ENCODE data around the gene MAST4. TPM values are rescaled to one million over a fixed set of nuclear protein-coding genes. Genes with fewer than 3 reads are reported as not detected.
A peak's percentile ranks its signal among the peaks of the same experiment; 100 is the strongest.

Gene MAST4
- total RNA-seq, 1 donor from 2014 or later: 11.3 TPM

GRCh38 chr5:67052034-67052433 is 455.8 kb downstream of the MAST4 start:
- peaks cover 5% of the 10 kb centered on the region for H3K4me1 Mint-ChIP-seq (ENCODE audit: low read depth)
- TF ChIP-seq, protein P1, sequence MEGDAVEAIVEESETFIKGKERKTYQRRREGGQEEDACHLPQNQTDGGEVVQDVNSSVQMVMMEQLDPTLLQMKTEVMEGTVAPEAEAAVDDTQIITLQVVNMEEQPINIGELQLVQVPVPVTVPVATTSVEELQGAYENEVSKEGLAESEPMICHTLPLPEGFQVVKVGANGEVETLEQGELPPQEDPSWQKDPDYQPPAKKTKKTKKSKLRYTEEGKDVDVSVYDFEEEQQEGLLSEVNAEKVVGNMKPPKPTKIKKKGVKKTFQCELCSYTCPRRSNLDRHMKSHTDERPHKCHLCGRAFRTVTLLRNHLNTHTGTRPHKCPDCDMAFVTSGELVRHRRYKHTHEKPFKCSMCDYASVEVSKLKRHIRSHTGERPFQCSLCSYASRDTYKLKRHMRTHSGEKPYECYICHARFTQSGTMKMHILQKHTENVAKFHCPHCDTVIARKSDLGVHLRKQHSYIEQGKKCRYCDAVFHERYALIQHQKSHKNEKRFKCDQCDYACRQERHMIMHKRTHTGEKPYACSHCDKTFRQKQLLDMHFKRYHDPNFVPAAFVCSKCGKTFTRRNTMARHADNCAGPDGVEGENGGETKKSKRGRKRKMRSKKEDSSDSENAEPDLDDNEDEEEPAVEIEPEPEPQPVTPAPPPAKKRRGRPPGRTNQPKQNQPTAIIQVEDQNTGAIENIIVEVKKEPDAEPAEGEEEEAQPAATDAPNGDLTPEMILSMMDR (IDR thresholded peaks at IDR 0.05): no peak
- H3K27ac Mint-ChIP-seq (ENCODE audit: unreplicated experiment): no peak overlapping the region
- no peaks in the 10 kb centered on the region for H3K9me3 Mint-ChIP-seq (ENCODE audit: low read depth)
- H3K27me3 Mint-ChIP-seq (ENCODE audit: low read depth): no peaks in the 10 kb centered on the region
- H3K4me3 Mint-ChIP-seq (ENCODE audit: unreplicated experiment): no peak overlapping the region
- peaks cover 5% of the 10 kb centered on the region for H3K36me3 Mint-ChIP-seq (ENCODE audit: low read depth)
- no peak for DNase-seq (ENCODE audit: low spot score)

DNA sequence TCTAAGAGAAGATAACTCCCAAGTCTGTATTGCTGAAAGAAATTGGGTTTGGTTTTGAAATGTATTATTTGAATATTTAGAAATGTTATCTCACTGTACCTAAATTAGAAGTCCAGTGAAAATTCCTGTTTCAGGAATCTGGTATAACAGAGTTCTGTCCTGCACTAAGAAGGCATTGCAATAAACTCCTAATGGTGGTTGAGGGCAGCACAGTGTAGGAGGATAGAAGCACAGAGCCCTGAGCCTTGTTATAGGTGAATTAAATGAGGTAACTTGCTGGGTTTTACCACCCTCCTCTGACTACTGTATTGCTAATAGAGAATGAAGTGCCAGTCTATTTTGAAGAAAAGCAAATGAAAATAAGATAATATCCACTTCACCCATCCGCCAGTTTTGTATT is 457.0 kb downstream of the MAST4 start:
- H3K27ac Mint-ChIP-seq (ENCODE audit: unreplicated experiment): no peak overlapping the region
- H3K9me3 Mint-ChIP-seq (ENCODE audit: low read depth): no peaks in the 10 kb centered on the region
- DNase-seq (ENCODE audit: low spot score): no peak
- H3K36me3 Mint-ChIP-seq (ENCODE audit: low read depth): peaks cover 5% of the 10 kb centered on the region
- H3K4me1 Mint-ChIP-seq (ENCODE audit: low read depth): no peaks in the 10 kb centered on the region
- H3K4me3 Mint-ChIP-seq (ENCODE audit: unreplicated experiment): no peak overlapping the region
- H3K27me3 Mint-ChIP-seq (ENCODE audit: low read depth): no peaks in the 10 kb centered on the region
- TF ChIP-seq, protein P1 (IDR thresholded peaks at IDR 0.05): no peak

GRCh38 chr5:67058998-67059743 is 463.0 kb downstream of the MAST4 start:
- Mint-ChIP-seq H3K4me3 (ENCODE audit: unreplicated experiment) (peak overlapping the region; percentile 43), H3K36me3 (ENCODE audit: low read depth) (peaks cover 8% of the 10 kb centered on the region), H3K27me3 (ENCODE audit: low read depth) (no peaks in the 10 kb centered on the region), H3K4me1 (ENCODE audit: low read depth) (peaks cover 29% of the 10 kb centered on the region), H3K9me3 (ENCODE audit: low read depth) (peaks cover 5% of the 10 kb centered on the region), H3K27ac (ENCODE audit: unreplicated experiment) (peak overlapping the region; percentile 86)
- TF ChIP-seq, protein P1 (IDR thresholded peaks at IDR 0.05): no peak
- DNase-seq (ENCODE audit: low spot score): no peak

DNA sequence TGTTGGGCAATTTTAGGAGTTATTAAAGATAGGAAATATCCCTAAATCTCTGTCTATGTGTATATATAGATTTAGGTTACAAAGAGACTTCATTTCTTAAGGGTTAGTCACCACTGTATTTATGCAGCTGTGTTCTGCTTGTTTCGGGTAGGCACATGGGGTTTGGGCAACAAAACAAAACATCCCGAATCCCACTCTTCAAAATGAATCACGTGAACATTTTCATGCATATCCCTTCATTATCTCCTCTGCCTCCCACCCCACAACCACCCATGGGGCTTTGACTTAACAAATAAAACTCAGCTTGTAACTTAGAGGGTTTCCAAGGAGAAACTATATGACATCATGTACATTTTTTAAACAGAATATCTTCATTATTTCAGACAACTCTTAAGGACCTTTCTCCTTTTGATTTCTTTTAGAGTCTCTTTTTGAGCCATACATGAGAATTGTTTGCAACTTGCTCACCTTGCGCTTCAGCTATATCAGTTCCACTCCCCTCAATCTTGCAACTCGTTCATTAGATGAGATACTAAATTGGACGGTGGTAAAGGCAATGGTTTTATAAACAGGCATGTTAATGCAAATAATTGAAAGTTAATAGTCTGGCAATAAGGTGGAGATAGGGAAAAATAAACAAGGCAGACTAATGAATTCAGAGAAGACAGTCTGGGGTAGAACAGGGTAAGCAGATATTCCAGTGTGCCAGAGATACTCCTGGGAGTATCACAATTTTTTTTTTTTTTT is 463.7 kb downstream of the MAST4 start:
- Mint-ChIP-seq H3K27me3 (ENCODE audit: low read depth) (no peaks in the 10 kb centered on the region), H3K4me1 (ENCODE audit: low read depth) (peaks cover 29% of the 10 kb centered on the region), H3K4me3 (ENCODE audit: unreplicated experiment) (peak overlapping the region; percentile 43), H3K9me3 (ENCODE audit: low read depth) (peaks cover 5% of the 10 kb centered on the region), H3K36me3 (ENCODE audit: low read depth) (peaks cover 8% of the 10 kb centered on the region), H3K27ac (ENCODE audit: unreplicated experiment) (peak overlapping the region; percentile 86)
- TF ChIP-seq, protein P1 (IDR thresholded peaks at IDR 0.05): no peak
- no peak for DNase-seq (ENCODE audit: low spot score)

- DNase-seq (ENCODE audit: low spot score): no peak
- Mint-ChIP-seq H3K4me1 (ENCODE audit: low read depth) (peaks cover 29% of the 10 kb centered on the region), H3K9me3 (ENCODE audit: low read depth) (peaks cover 5% of the 10 kb centered on the region), H3K27ac (ENCODE audit: unreplicated experiment) (no peak overlapping the region), H3K27me3 (ENCODE audit: low read depth) (no peaks in the 10 kb centered on the region), H3K36me3 (ENCODE audit: low read depth) (peaks cover 5% of the 10 kb centered on the region), H3K4me3 (ENCODE audit: unreplicated experiment) (no peak overlapping the region)
- TF ChIP-seq, protein P1 (IDR thresholded peaks at IDR 0.05): no peak
These were observed 465.3 kb downstream of the MAST4 start for GRCh38 chr5:67061511-67061910.
